ENCODE data around the gene ZIC5.

Gene ZIC5

GRCh38 chr13:99993660-99994637 lies 22.4 kb upstream of the ZIC5 start:
- Histone ChIP-seq H3K4me3 (ENCODE audit: low read depth in 1 of 5, low read length in 5 of 5) (no peak overlapping the region), H3K9ac (ENCODE audit: low read length in 5 of 5) (no peak overlapping the region), H3K36me3 (ENCODE audit: control insufficient read depth in 5 of 5, insufficient read depth in 5 of 5, low read length in 5 of 5) (no peaks in the 10 kb centered on the region), H3K27me3 (ENCODE audit: control insufficient read depth in 5 of 5, insufficient read depth in 4 of 5, low read length in 5 of 5) (peaks cover 75 to 99% (median 82%) of the 10 kb centered on the region in 5 donors), H3K27ac (ENCODE audit: low read depth, low read length) (no peak overlapping the region), H3K4me1 (ENCODE audit: control insufficient read depth in 5 of 5, insufficient read depth in 5 of 5, low read length in 5 of 5) (peaks cover 0 to 29% (median 21%) of the 10 kb centered on the region in 5 donors), H3K9me3 (ENCODE audit: control insufficient read depth in 5 of 5, low read length in 5 of 5) (peaks cover 0 to 10% (median 0%) of the 10 kb centered on the region in 5 donors)

GRCh38 chr13:99992949-99993351 lies 21.4 kb upstream of the ZIC5 start:
- H3K9ac ChIP-seq (ENCODE audit: low read length in 5 of 5), result no peak overlapping the region
- peaks cover 0 to 29% (median 21%) of the 10 kb centered on the region in 5 donors for H3K4me1 ChIP-seq (ENCODE audit: control insufficient read depth in 5 of 5, insufficient read depth in 5 of 5, low read length in 5 of 5)
- H3K4me3 ChIP-seq (ENCODE audit: low read depth in 1 of 5, low read length in 5 of 5), result no peak overlapping the region
- H3K9me3 ChIP-seq (ENCODE audit: control insufficient read depth in 5 of 5, low read length in 5 of 5), result peaks cover 0 to 10% (median 0%) of the 10 kb centered on the region in 5 donors
- no peak overlapping the region for H3K27ac ChIP-seq (ENCODE audit: low read depth, low read length)
- H3K36me3 ChIP-seq (ENCODE audit: control insufficient read depth in 5 of 5, insufficient read depth in 5 of 5, low read length in 5 of 5), result no peaks in the 10 kb centered on the region
- peaks cover 80 to 98% (median 86%) of the 10 kb centered on the region in 5 donors for H3K27me3 ChIP-seq (ENCODE audit: control insufficient read depth in 5 of 5, insufficient read depth in 4 of 5, low read length in 5 of 5)

GRCh38 chr13:99991828-99992775 lies 20.5 kb upstream of the ZIC5 start:
- Histone ChIP-seq H3K36me3 (ENCODE audit: control insufficient read depth in 5 of 5, insufficient read depth in 5 of 5, low read length in 5 of 5) (no peaks in the 10 kb centered on the region), H3K9ac (ENCODE audit: low read length in 5 of 5) (no peak overlapping the region), H3K27me3 (ENCODE audit: control insufficient read depth in 5 of 5, insufficient read depth in 4 of 5, low read length in 5 of 5) (peaks cover 79 to 98% (median 86%) of the 10 kb centered on the region in 5 donors)

GRCh38 chr13:99991013-99991827 lies 19.7 kb upstream of the ZIC5 start:
- peaks cover 0 to 24% (median 21%) of the 10 kb centered on the region in 5 donors for H3K4me1 ChIP-seq (ENCODE audit: control insufficient read depth in 5 of 5, insufficient read depth in 5 of 5, low read length in 5 of 5)
- H3K9me3 ChIP-seq (ENCODE audit: control insufficient read depth in 5 of 5, low read length in 5 of 5), result peaks cover 0 to 10% (median 0%) of the 10 kb centered on the region in 5 donors
- no peaks in the 10 kb centered on the region for H3K36me3 ChIP-seq (ENCODE audit: control insufficient read depth in 5 of 5, insufficient read depth in 5 of 5, low read length in 5 of 5)
- H3K27ac ChIP-seq (ENCODE audit: low read depth, low read length), result no peak overlapping the region
- H3K9ac ChIP-seq (ENCODE audit: low read length in 5 of 5), result no peak overlapping the region
- H3K4me3 ChIP-seq (ENCODE audit: low read depth in 1 of 5, low read length in 5 of 5), result no peak overlapping the region
- H3K27me3 ChIP-seq (ENCODE audit: control insufficient read depth in 5 of 5, insufficient read depth in 4 of 5, low read length in 5 of 5), result peaks cover 73 to 98% (median 85%) of the 10 kb centered on the region in 5 donors

More at GRCh38 chr13:99991828-99992775, 20.5 kb upstream of the ZIC5 start:
- peaks cover 0 to 24% (median 21%) of the 10 kb centered on the region in 5 donors for H3K4me1 ChIP-seq (ENCODE audit: control insufficient read depth in 5 of 5, insufficient read depth in 5 of 5, low read length in 5 of 5)
- H3K9me3 ChIP-seq (ENCODE audit: control insufficient read depth in 5 of 5, low read length in 5 of 5), result peaks cover 0 to 10% (median 0%) of the 10 kb centered on the region in 5 donors
- no peak overlapping the region for H3K27ac ChIP-seq (ENCODE audit: low read depth, low read length)
- H3K4me3 ChIP-seq (ENCODE audit: low read depth in 1 of 5, low read length in 5 of 5), result no peak overlapping the region

- Histone ChIP-seq H3K4me1 (ENCODE audit: control insufficient read depth in 5 of 5, insufficient read depth in 5 of 5, low read length in 5 of 5) (peaks cover 0 to 20% (median 16%) of the 10 kb centered on the region in 5 donors), H3K9me3 (ENCODE audit: control insufficient read depth in 5 of 5, low read length in 5 of 5) (peaks cover 0 to 2% (median 0%) of the 10 kb centered on the region in 5 donors), H3K4me3 (ENCODE audit: low read depth in 1 of 5, low read length in 5 of 5) (peak overlapping the region in 1 of 5 donors; percentile 5), H3K27ac (ENCODE audit: low read depth, low read length) (no peak overlapping the region), H3K36me3 (ENCODE audit: control insufficient read depth in 5 of 5, insufficient read depth in 5 of 5, low read length in 5 of 5) (no peaks in the 10 kb centered on the region), H3K9ac (ENCODE audit: low read length in 5 of 5) (no peak overlapping the region), H3K27me3 (ENCODE audit: control insufficient read depth in 5 of 5, insufficient read depth in 4 of 5, low read length in 5 of 5) (peaks cover 66 to 95% (median 80%) of the 10 kb centered on the region in 5 donors)
Observed at GRCh38 chr13:99990126-99990977, 18.8 kb upstream of the ZIC5 start.

GRCh38 chr13:99989276-99990125 lies 17.9 kb upstream of the ZIC5 start:
- H3K4me3 ChIP-seq (ENCODE audit: low read depth in 1 of 5, low read length in 5 of 5), result peak overlapping the region in 1 of 5 donors; percentile 5
- H3K27me3 ChIP-seq (ENCODE audit: control insufficient read depth in 5 of 5, insufficient read depth in 4 of 5, low read length in 5 of 5), result peaks cover 71 to 93% (median 85%) of the 10 kb centered on the region in 5 donors
- H3K27ac ChIP-seq (ENCODE audit: low read depth, low read length), result no peak overlapping the region

GRCh38 chr13:99988529-99989275 lies 17.1 kb upstream of the ZIC5 start:
- Histone ChIP-seq H3K36me3 (ENCODE audit: control insufficient read depth in 5 of 5, insufficient read depth in 5 of 5, low read length in 5 of 5) (no peaks in the 10 kb centered on the region), H3K27me3 (ENCODE audit: control insufficient read depth in 5 of 5, insufficient read depth in 4 of 5, low read length in 5 of 5) (peaks cover 74 to 94% (median 86%) of the 10 kb centered on the region in 5 donors), H3K4me3 (ENCODE audit: low read depth in 1 of 5, low read length in 5 of 5) (no peak overlapping the region), H3K9me3 (ENCODE audit: control insufficient read depth in 5 of 5, low read length in 5 of 5) (no peaks in the 10 kb centered on the region), H3K4me1 (ENCODE audit: control insufficient read depth in 5 of 5, insufficient read depth in 5 of 5, low read length in 5 of 5) (peaks cover 0 to 25% (median 17%) of the 10 kb centered on the region in 5 donors), H3K27ac (ENCODE audit: low read depth, low read length) (no peak overlapping the region), H3K9ac (ENCODE audit: low read length in 5 of 5) (no peak overlapping the region)

More at GRCh38 chr13:99989276-99990125, 17.9 kb upstream of the ZIC5 start:
- Histone ChIP-seq H3K9ac (ENCODE audit: low read length in 5 of 5) (no peak overlapping the region), H3K9me3 (ENCODE audit: control insufficient read depth in 5 of 5, low read length in 5 of 5) (no peaks in the 10 kb centered on the region), H3K4me1 (ENCODE audit: control insufficient read depth in 5 of 5, insufficient read depth in 5 of 5, low read length in 5 of 5) (peaks cover 0 to 25% (median 16%) of the 10 kb centered on the region in 5 donors), H3K36me3 (ENCODE audit: control insufficient read depth in 5 of 5, insufficient read depth in 5 of 5, low read length in 5 of 5) (no peaks in the 10 kb centered on the region)

Data from subcutaneous abdominal adipose tissue (tissue), 5 donors.